Stimulated activated CD4-positive, alpha-beta T cell treated with anti-CD3 and anti-CD28 coated beads, Interleukin-1b, Interleukin-23, amount 100 ng/mL, for 48 hours (primary cell): ENCODE measurements around the gene AATK.

Experiments
- DNase-seq: peaks from one replicate; pipeline ENCODE4 v3.0.0-alpha.2; 2020

The AATK gene

DNA sequence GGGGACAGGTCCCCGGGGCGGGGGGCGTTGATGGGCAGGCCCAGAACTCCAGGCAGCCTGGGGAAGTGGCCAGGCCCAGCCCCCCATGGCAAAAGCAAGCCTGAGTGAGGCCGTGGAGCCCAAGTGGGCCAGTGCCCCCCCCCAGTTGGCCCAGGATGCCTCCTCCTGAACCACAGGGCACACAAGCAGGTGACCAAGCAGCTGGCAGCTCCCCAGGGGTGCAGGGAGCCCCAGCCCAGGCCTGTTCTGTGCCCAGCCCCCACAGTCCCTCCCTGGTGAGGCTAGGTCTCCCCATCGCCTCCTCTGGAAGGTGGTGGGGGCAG lies 38.9 kb downstream of the AATK start:
- no peak for DNase-seq

DNA sequence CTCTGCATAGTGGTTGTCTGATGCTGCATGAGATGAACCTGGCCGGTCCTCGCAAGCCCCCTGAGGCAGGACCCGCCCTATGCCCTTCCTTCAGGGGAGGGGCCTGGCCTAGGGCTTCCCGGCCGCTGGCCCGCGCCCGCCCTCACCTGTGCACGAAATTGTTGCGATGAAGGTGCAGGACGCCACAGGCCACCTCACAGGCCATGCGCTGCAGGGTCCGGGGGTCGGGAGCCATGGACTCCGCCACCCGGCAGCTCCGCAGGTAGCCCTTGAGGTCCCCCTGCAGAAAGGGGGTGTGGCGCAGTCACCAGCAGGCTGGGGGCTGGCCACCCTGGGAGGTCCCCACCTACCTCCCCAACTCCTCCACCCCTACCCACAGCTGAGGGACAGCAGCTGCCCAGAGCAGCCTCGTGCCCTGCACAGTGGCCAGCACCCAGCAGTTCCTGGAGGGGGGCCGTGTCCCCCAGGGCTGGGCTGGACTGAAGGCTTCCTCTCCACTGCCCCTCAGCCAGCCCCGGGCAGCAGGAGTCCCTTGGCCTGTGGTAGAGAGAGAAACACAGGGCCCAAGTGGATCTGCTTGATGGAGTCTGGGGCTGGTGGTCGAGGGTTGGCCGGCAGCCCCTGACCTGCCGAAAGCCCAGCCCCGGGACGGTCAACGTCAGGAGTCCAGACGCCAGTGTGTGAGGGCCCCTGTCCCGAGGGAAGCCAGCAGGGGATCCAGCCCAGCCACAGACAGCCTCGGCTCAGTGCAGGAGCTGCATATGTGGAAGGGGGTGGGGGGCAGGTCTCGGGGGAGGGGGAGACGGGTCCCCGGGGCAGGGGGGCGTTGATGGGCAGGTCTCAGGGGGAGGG lies 39.5 kb downstream of the AATK start:
- no peak for DNase-seq

GRCh38 chr17:81125573-81126081 lies 40.4 kb downstream of the AATK start:
- DNase-seq = no peak

- no peak for DNase-seq
Measured at GRCh38 chr17:81124377-81124776, 41.6 kb downstream of the AATK start.

DNA sequence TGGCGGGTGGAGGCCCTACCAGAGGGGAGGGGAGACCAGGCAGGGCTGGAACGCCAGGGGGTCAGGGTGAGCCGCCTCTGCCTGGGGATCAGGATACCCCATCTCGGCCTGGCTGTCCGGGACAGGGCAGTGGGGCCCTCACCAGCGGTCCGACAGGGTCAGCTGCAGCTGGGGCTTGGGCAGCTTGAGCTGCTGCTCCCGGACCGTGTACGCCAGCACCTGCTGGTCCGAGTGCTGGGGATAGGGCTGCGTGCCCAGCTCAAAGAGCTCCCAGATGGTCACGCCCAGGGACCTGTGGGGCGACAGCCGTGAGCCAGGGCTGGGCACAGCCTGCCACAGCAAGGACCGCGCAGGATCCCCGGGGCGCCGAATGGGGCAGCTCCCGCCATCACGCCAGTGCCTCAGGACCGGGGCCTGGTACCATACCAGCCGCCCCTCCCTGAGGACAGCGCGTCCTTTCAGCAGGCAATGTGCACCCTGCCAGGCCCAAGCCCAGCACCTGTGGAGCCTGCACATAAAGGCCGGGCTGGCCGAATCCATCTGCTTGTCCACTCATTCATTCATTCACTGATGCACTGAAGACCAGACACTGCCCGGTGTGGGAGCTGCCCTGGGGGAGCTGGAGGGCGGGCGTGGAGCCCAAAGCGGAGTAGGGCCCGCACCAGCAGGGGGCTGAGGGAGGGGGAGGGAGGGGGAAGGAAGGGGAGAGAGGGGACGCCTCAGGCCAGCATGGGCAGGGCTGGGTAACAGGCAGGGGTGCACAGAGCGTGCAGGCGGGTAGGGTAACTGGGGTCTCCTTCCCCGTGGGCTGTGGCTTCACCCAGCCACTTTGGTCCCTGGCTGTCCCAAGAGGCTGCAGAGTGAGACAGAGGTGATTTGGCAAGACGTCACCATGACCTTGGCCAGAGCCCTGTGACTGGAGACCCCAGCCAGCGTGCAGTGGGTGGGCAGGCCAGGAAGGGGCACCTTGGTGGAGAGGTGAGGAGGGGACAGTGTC lies 42.7 kb downstream of the AATK start:
- no peak for DNase-seq

- DNase-seq = no peak
Measured at GRCh38 chr17:81121841-81122733, 43.9 kb downstream of the AATK start.

GRCh38 chr17:81120695-81121621 lies 45.1 kb downstream of the AATK start:
- DNase-seq = no peak

- DNase-seq = no peak
Measured at GRCh38 chr17:81120149-81120484, 45.9 kb downstream of the AATK start.

GRCh38 chr17:81119223-81120148 lies 46.5 kb downstream of the AATK start:
- peak; percentile 92 for DNase-seq

GRCh38 chr17:81118308-81119221 lies 47.5 kb downstream of the AATK start:
- DNase-seq = no peak

- DNase-seq = no peak
Measured at GRCh38 chr17:81117672-81118198, 48.3 kb downstream of the AATK start.

- no peak for DNase-seq
Measured at GRCh38 chr17:81116704-81117103, 49.3 kb downstream of the AATK start.

DNA sequence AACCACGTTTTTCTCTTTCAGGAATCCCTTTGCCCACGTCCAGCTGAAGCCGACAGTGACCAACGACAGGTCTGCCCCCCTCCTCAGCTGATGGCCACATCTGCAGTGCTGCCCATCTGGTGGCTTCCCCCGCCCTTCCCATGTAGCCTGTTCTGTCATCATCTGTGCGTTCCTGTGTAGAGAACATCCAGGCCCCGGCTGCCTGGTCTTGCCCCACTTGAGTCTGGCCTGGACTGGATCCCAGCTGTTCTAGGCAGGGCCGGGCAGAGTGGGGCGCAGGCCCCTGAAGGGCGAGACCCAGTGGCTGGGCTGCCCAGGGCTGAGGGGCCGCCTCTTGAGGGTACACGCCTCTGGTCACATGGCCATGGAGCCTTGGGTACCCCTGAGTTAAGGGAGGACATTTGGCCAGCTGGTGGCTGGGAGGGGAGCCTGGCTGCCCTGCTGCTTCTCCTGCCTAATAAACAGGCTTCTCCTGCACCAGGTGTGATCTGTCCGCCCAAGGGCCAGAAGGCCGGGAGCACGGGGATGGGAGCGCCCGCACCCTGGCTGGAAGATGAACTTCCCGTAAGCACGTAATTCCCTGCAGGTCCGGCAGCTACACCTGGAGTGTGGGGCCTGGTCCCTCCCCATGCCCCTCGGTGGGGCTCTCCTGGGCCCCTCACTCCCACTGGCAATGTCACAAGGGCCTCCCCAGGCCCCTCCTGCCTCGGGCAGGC lies 50.1 kb downstream of the AATK start:
- no peak for DNase-seq

DNA sequence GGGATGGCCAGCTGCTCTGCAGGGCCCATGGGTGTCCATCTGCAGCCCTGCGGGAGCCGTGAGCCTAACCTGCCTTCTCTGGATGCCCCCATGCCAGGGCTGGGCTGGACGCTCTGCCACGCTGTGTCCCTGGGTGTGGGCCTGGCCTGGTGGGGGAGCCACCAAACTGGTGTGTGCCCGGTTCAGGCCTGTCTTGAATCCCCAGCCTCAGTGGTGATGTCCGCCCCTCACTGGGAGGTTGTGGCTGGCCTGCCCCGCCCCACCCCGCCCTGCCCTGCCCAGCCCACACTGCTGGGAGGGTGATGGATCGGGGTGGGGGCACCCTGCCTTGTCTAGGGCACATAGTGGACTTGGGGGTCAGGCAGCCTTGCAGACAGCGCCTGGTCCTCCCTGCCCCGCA lies 50.8 kb downstream of the AATK start:
- DNase-seq = no peak

GRCh38 chr17:81114351-81115093 lies 51.5 kb downstream of the AATK start:
- DNase-seq = no peak

GRCh38 chr17:81113158-81113724 lies 52.8 kb downstream of the AATK start:
- DNase-seq = no peak

- no peak for DNase-seq
Measured at GRCh38 chr17:81112450-81112849, 53.6 kb downstream of the AATK start.
